HuH-7.5 (cell line): Measurements from ENCODE around the gene ELMO2.

Experiments
- DNase-seq: peaks from one replicate; pipeline ENCODE4 v3.0.0; 2011; ENCODE audit warnings: low spot score

The ELMO2 gene

GRCh38 chr20:46352370-46352938 is 54.0 kb downstream of the ELMO2 start:
- no peak for DNase-seq

- DNase-seq = no peak
Observed at GRCh38 chr20:46351357-46352058, 54.9 kb downstream of the ELMO2 start.

- no peak for DNase-seq
Observed at GRCh38 chr20:46350986-46351267, 55.5 kb downstream of the ELMO2 start.

GRCh38 chr20:46350201-46350985 is 56.0 kb downstream of the ELMO2 start:
- DNase-seq = no peak

- DNase-seq = no peak
Observed at GRCh38 chr20:46349742-46350056, 56.7 kb downstream of the ELMO2 start.

GRCh38 chr20:46349035-46349741 is 57.2 kb downstream of the ELMO2 start:
- DNase-seq = peak; percentile 80

- DNase-seq = no peak
Observed at GRCh38 chr20:46347841-46348803, 58.3 kb downstream of the ELMO2 start.

- DNase-seq = no peak
Observed at GRCh38 chr20:46346770-46347169, 59.6 kb downstream of the ELMO2 start.

- no peak for DNase-seq
Observed at GRCh38 chr20:46344488-46345162, 61.8 kb downstream of the ELMO2 start.

GRCh38 chr20:46343975-46344357 is 62.4 kb downstream of the ELMO2 start:
- DNase-seq = no peak

- no peak for DNase-seq
Observed at GRCh38 chr20:46343348-46343974, 63.0 kb downstream of the ELMO2 start.

- no peak for DNase-seq
Observed at GRCh38 chr20:46342451-46343347, 63.7 kb downstream of the ELMO2 start.

GRCh38 chr20:46342010-46342378 is 64.4 kb downstream of the ELMO2 start:
- DNase-seq = no peak

- no peak for DNase-seq
Observed at GRCh38 chr20:46341074-46342009, 65.1 kb downstream of the ELMO2 start.

GRCh38 chr20:46339037-46339436 is 67.4 kb downstream of the ELMO2 start:
- no peak for DNase-seq

- no peak for DNase-seq
Observed at GRCh38 chr20:46336735-46337134, 69.7 kb downstream of the ELMO2 start.

GRCh38 chr20:46334303-46334904 is 72.0 kb downstream of the ELMO2 start:
- no peak for DNase-seq
